Panc1 (cell line): ENCODE results near the gene KRT27. TPM values are rescaled to one million over a fixed set of nuclear protein-coding genes. Genes with fewer than 3 reads are reported as not detected.

Source experiments
- ATAC-seq: fragments of 200-7000 bp; cut with Tn5 transposase; 2 replicates; pipeline ENCODE4 v1.9.1; 2020; ENCODE audit warnings: mild to moderate bottlenecking, moderate library complexity
- BruUV-seq: library from RNA; stranded (reverse); fragments of 400-500 nt; replicated peaks from 2 replicates; lab custom pipeline; 2021; lab: Mats Ljungman, UMichigan
- CTCF ChIA-PET: fragments of 300-600 bp; sonication (Branson Sonifier 250); formaldehyde crosslinking; loops from one replicate; lab custom pipeline; 2022; ENCODE audit warnings: antibody characterized with exemption; lab: Charles Lee
- POLR2A ChIA-PET: fragments of 300-600 bp; sonication (Branson Sonifier 250); formaldehyde crosslinking; loops from one replicate; lab custom pipeline; 2022; ENCODE audit warnings: antibody characterized with exemption; lab: Charles Lee
- DNase-seq: peaks from one replicate; pipeline ENCODE4 v3.0.0-alpha.2; 2010; ENCODE audit warnings: low read depth, low spot score
- H3K27ac ChIP-seq: 2 replicates; pipeline ENCODE4 v1.5.1; 2011; ENCODE audit warnings: mild to moderate bottlenecking, low read length, inconsistent platforms
- H3K27me3 ChIP-seq: fragments of 200-500 bp; sonication (Bioruptor generic); 2 replicates; pipeline ENCODE4 v1.6.0; 2014; ENCODE audit warnings: low read length, inconsistent platforms; ENCODE audit not compliant: control insufficient read depth, insufficient read depth
- H3K36me3 ChIP-seq: fragments of 200-500 bp; sonication (Bioruptor generic); 2 replicates; pipeline ENCODE4 v1.5.1; 2014; ENCODE audit warnings: inconsistent platforms, mild to moderate bottlenecking, low read length, moderate library complexity; ENCODE audit not compliant: control insufficient read depth, insufficient read depth
- H3K4me1 ChIP-seq: 2 replicates; pipeline ENCODE4 v1.5.1; 2011; ENCODE audit warnings: inconsistent platforms, mild to moderate bottlenecking, low read length, moderate library complexity; ENCODE audit not compliant: control insufficient read depth, insufficient read depth
- H3K4me3 ChIP-seq, 2 experiments: 2 replicates each; pipeline ENCODE4 v1.5.1; 2011 to 2012; ENCODE audit warnings: low read depth in 2 of 2, low read length in 2 of 2, mild to moderate bottlenecking in 2 of 2, inconsistent platforms in 1 of 2, moderate library complexity in 1 of 2
- H3K9me3 ChIP-seq: fragments of 200-500 bp; sonication (Bioruptor generic); 2 replicates; pipeline ENCODE4 v1.5.1; 2014; ENCODE audit warnings: low read depth, mild to moderate bottlenecking, inconsistent platforms, low read length, moderate library complexity; ENCODE audit not compliant: control insufficient read depth, insufficient read depth
- CTCF ChIP-seq: fragments of 450-650 bp; IDR thresholded peaks from 2 replicates; pipeline ENCODE4 v1.5.1; 2017; ENCODE audit warnings: mild to moderate bottlenecking
- POLR2AphosphoS5 ChIP-seq: IDR thresholded peaks from 2 replicates; pipeline ENCODE4 v1.6.1; 2012; ENCODE audit warnings: mild to moderate bottlenecking, low read depth, low read length, moderate library complexity
- SIN3A ChIP-seq: IDR thresholded peaks from 2 replicates; pipeline ENCODE4 v1.6.1; 2012; ENCODE audit warnings: low read depth, mild to moderate bottlenecking, low read length, moderate library complexity, borderline replicate concordance; ENCODE audit not compliant: insufficient read depth
- TCF7L2 ChIP-seq: IDR thresholded peaks from 2 replicates; pipeline ENCODE4 v1.6.1; 2011; ENCODE audit warnings: mild to moderate bottlenecking, low read depth, low read length, inconsistent platforms
- in situ Hi-C: cut with HindIII; loops from 2 replicates; pipeline ENCODE4 v1.10.0; 2016; ENCODE audit warnings: low sequenced_read_pairs, low pct_unique_long_range_greater_than_20kb
- intact Hi-C: fragments of 100-400 bp; cut with micrococcal nuclease; formaldehyde crosslinking; loops from one replicate; pipeline ENCODE4 v1.10.0; 2022; ENCODE audit not compliant: unreplicated experiment
- total RNA-seq: library from RNA; stranded (reverse); gene quantifications from one replicate; pipeline ENCODE4 v1.2.1, GENCODE V29; 2021; ENCODE audit not compliant: unreplicated experiment
- TF ChIP-seq, protein P1 (sequence below), 2 experiments: IDR thresholded peaks; 2 replicates each; pipeline ENCODE4 v1.6.1; 2011 to 2012; ENCODE audit warnings: low read depth in 2 of 2, control low read depth in 1 of 2, low read length in 1 of 2, mild to moderate bottlenecking in 1 of 2, moderate library complexity in 1 of 2; ENCODE audit not compliant: insufficient read depth in 1 of 2

Gene KRT27
- total RNA-seq, 1 experiment from 2014 or later = not detected

DNA sequence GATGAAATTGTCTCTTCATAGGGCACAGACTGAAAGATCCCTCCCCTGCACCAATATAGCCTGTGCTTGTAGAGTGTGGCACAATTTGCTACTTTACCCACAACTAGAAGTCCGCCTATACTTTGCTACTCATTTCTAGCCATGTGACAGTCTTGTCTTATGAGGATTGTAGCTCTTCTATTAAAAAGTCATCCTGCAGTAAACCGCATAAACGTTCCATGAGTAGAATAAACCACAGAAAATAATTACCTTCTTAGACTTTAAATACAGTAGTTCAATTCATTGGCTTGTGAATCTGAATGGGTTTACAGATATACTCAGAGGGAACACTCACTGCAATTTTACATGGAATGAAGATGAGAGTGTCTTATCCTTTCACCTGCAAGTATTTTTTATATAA lies 4.4 kb downstream of the KRT27 start:
- ChIA-PET CTCF (no interaction called here), POLR2A (no interaction called here)
- no TSS peak for BruUV-seq
- intact Hi-C loops (no loop called here), in situ Hi-C loops (no loop called here)
- Histone ChIP-seq H3K27ac (no peak overlapping the region), H3K4me1 (no peaks in the 10 kb centered on the region), H3K4me3 (no peak overlapping the region), H3K9me3 (no peaks in the 10 kb centered on the region), H3K36me3 (no peaks in the 10 kb centered on the region), H3K27me3 (peaks cover 15% of the 10 kb centered on the region)
- TF ChIP-seq TCF7L2 = no peak
- no peak for TF ChIP-seq SIN3A
- no peak for TF ChIP-seq CTCF
- no peak for ATAC-seq
- no peak for DNase-seq

- intact Hi-C loops (no loop called here), in situ Hi-C loops (no loop called here)
- TF ChIP-seq CTCF (no peak), POLR2AphosphoS5 (no peak), TCF7L2 (no peak), SIN3A (no peak)
- TF ChIP-seq, protein P1, sequence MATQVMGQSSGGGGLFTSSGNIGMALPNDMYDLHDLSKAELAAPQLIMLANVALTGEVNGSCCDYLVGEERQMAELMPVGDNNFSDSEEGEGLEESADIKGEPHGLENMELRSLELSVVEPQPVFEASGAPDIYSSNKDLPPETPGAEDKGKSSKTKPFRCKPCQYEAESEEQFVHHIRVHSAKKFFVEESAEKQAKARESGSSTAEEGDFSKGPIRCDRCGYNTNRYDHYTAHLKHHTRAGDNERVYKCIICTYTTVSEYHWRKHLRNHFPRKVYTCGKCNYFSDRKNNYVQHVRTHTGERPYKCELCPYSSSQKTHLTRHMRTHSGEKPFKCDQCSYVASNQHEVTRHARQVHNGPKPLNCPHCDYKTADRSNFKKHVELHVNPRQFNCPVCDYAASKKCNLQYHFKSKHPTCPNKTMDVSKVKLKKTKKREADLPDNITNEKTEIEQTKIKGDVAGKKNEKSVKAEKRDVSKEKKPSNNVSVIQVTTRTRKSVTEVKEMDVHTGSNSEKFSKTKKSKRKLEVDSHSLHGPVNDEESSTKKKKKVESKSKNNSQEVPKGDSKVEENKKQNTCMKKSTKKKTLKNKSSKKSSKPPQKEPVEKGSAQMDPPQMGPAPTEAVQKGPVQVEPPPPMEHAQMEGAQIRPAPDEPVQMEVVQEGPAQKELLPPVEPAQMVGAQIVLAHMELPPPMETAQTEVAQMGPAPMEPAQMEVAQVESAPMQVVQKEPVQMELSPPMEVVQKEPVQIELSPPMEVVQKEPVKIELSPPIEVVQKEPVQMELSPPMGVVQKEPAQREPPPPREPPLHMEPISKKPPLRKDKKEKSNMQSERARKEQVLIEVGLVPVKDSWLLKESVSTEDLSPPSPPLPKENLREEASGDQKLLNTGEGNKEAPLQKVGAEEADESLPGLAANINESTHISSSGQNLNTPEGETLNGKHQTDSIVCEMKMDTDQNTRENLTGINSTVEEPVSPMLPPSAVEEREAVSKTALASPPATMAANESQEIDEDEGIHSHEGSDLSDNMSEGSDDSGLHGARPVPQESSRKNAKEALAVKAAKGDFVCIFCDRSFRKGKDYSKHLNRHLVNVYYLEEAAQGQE (IDR thresholded peaks at IDR 0.05; ENCODE audit: insufficient read depth in 1 of 2, low read depth in 2 of 2, low read length in 1 of 2) = no peak
- POLR2A ChIA-PET = no interaction called here
- DNase-seq (no peak), ATAC-seq (no peak)
- no peak overlapping the region for H3K4me3 ChIP-seq
- BruUV-seq = no TSS peak
- CTCF ChIA-PET = no interaction called here
- no peaks in the 10 kb centered on the region for H3K4me1 ChIP-seq
- H3K27me3 ChIP-seq = peaks cover 18% of the 10 kb centered on the region
- no peak overlapping the region for H3K27ac ChIP-seq
- H3K9me3 ChIP-seq = no peaks in the 10 kb centered on the region
- H3K36me3 ChIP-seq = no peaks in the 10 kb centered on the region
Measured at GRCh38 chr17:40777459-40777858, 4.9 kb downstream of the KRT27 start.

DNA sequence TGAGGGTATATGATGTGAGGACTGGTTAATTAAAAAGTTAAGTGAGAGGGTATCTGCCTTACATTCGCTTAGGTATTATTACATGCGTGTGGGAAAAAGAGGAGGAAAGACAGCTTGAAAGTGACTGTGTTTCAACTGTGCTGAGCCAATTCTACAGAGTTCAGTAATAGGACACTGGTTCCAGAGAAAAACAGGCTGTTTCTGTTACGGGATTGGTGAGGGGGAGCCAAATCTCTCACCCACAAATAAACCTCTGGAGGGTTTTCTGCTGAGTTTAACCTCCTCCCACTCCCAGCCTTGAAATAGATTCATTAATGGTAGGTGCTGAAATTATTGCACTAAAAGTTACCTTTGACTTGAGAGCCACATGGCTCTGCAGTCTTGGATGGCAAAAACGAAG lies 6.4 kb downstream of the KRT27 start:
- in situ Hi-C loops = no loop called here
- Histone ChIP-seq H3K27ac (no peak overlapping the region), H3K4me1 (no peaks in the 10 kb centered on the region), H3K27me3 (peaks cover 28% of the 10 kb centered on the region), H3K9me3 (no peaks in the 10 kb centered on the region), H3K4me3 (no peak overlapping the region), H3K36me3 (no peaks in the 10 kb centered on the region)
- CTCF ChIA-PET = interaction anchor here (0.5 kb wide), 1 partner anchor 86 kb away, joined by 4 read pairs; no protein-coding TSS in a partner anchor
- BruUV-seq = no TSS peak
- intact Hi-C loops = no loop called here
- ATAC-seq (no peak), DNase-seq (no peak)
- POLR2A ChIA-PET = no interaction called here
- TF ChIP-seq, protein P1 (IDR thresholded peaks at IDR 0.05; ENCODE audit: insufficient read depth in 1 of 2, low read depth in 2 of 2, low read length in 1 of 2) = no peak
